Activated CD4-positive, alpha-beta T cell treated with anti-CD3 and anti-CD28 coated beads for 1 hour (primary cell): ENCODE data around the gene ZNF181.

Experiments
- DNase-seq: peaks from one replicate; pipeline ENCODE4 v3.0.0-alpha.2; 2020

Gene ZNF181

GRCh38 chr19:34759218-34759917, 25.3 kb downstream of the ZNF181 start:
- no peak for DNase-seq

- no peak for DNase-seq
These were observed 32.3 kb downstream of the ZNF181 start for GRCh38 chr19:34766386-34766785.

GRCh38 chr19:34767951-34768350, 33.9 kb downstream of the ZNF181 start:
- DNase-seq = no peak

- DNase-seq = peak; percentile 80
These were observed 38.9 kb downstream of the ZNF181 start, which contains the start of gene ZNF599 for GRCh38 chr19:34772697-34773554. Gene ZNF599, minus strand, starts transcription at chr19:34773215. Its CDS starts 374 bp downstream, at chr19:34772841.

- no peak for DNase-seq
These were observed 39.5 kb downstream of the ZNF181 start for GRCh38 chr19:34773555-34773864.

GRCh38 chr19:34774857-34775256, 40.8 kb downstream of the ZNF181 start:
- no peak for DNase-seq

GRCh38 chr19:34778342-34778741, 44.3 kb downstream of the ZNF181 start:
- DNase-seq = no peak

GRCh38 chr19:34779652-34780051, 45.6 kb downstream of the ZNF181 start:
- DNase-seq = no peak

GRCh38 chr19:34786236-34786635, 52.2 kb downstream of the ZNF181 start:
- DNase-seq = no peak

- DNase-seq = no peak
These were observed 53.2 kb downstream of the ZNF181 start for GRCh38 chr19:34787059-34787824.

GRCh38 chr19:34788074-34788473, 54.0 kb downstream of the ZNF181 start:
- DNase-seq = no peak

- DNase-seq = no peak
These were observed 59.5 kb downstream of the ZNF181 start for GRCh38 chr19:34793565-34793964.

GRCh38 chr19:34794066-34794960, 60.3 kb downstream of the ZNF181 start:
- no peak for DNase-seq
